ENCODE results near the gene ASB4. TPM values are rescaled to one million over a fixed set of nuclear protein-coding genes. Genes with fewer than 3 reads are reported as not detected.

ASB4 gene
- total RNA-seq, 1 donor from 2014 or later, result not detected

DNA sequence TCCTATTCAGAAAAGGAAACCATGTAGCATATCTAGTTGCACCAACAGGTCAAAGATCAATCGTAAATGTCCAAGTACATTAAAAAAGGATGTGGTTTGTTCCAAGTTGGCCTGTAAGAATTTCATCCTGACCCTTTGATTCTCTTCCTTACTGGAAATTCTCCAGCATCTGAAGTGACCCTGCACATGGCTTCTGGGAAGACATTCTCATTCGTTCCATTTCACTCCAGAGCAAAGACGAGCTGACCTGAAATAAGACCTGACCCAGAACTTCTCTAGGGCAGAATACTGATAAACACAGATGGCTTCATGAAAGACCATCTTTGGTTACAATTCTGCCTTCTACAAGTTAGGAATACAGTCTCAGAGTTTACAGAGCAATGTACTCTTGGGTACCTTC, 39.8 kb downstream of the ASB4 start:
- peaks cover 41% of the 10 kb centered on the region for H3K27me3 Mint-ChIP-seq (ENCODE audit: unreplicated experiment)
- H3K4me3 Mint-ChIP-seq (ENCODE audit: unreplicated experiment), result no peak overlapping the region
- DNase-seq (ENCODE audit: extremely low spot score, unreplicated experiment), result no peak
- H3K4me1 Mint-ChIP-seq (ENCODE audit: unreplicated experiment), result no peaks in the 10 kb centered on the region
- no peak for TF ChIP-seq CTCF (IDR thresholded peaks at IDR 0.05)
- no peaks in the 10 kb centered on the region for H3K36me3 Mint-ChIP-seq (ENCODE audit: unreplicated experiment)
- no peaks in the 10 kb centered on the region for H3K9me3 Mint-ChIP-seq (ENCODE audit: unreplicated experiment)
- no peak overlapping the region for H3K27ac Mint-ChIP-seq (ENCODE audit: unreplicated experiment)

DNA sequence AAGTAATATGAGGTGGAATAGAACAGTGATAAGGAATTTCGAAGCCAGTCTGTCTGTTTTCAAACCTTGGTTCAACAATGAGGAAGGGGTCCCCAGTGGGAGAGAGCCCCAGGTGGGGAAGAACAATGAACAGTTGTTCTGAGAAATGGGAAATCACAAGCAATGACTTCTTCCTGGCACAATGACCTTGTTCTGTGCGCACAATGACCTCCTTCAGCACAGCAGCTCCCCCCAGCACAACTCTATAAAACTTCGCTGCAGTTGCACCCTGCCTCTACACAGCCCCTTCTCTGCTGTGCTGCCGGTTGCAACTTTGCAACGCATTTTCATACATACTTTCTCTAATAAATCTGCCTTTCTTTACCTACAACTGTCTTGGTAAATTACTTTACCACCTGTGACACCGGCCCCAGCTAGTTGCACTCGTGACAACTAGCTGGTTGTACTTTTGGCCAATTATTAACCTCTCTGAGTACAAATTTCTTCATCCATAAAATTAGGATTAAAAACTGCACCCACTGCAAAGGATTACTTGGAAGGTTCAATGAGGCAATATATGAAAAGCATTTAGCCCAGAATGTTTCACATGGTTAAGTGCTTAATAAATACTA, 40.5 kb downstream of the ASB4 start:
- Mint-ChIP-seq H3K9me3 (ENCODE audit: unreplicated experiment) (no peaks in the 10 kb centered on the region), H3K27ac (ENCODE audit: unreplicated experiment) (no peak overlapping the region), H3K36me3 (ENCODE audit: unreplicated experiment) (no peaks in the 10 kb centered on the region), H3K4me3 (ENCODE audit: unreplicated experiment) (no peak overlapping the region), H3K27me3 (ENCODE audit: unreplicated experiment) (peaks cover 35% of the 10 kb centered on the region), H3K4me1 (ENCODE audit: unreplicated experiment) (no peaks in the 10 kb centered on the region)
- no peak for TF ChIP-seq CTCF (IDR thresholded peaks at IDR 0.05)
- no peak for DNase-seq (ENCODE audit: extremely low spot score, unreplicated experiment)

DNA sequence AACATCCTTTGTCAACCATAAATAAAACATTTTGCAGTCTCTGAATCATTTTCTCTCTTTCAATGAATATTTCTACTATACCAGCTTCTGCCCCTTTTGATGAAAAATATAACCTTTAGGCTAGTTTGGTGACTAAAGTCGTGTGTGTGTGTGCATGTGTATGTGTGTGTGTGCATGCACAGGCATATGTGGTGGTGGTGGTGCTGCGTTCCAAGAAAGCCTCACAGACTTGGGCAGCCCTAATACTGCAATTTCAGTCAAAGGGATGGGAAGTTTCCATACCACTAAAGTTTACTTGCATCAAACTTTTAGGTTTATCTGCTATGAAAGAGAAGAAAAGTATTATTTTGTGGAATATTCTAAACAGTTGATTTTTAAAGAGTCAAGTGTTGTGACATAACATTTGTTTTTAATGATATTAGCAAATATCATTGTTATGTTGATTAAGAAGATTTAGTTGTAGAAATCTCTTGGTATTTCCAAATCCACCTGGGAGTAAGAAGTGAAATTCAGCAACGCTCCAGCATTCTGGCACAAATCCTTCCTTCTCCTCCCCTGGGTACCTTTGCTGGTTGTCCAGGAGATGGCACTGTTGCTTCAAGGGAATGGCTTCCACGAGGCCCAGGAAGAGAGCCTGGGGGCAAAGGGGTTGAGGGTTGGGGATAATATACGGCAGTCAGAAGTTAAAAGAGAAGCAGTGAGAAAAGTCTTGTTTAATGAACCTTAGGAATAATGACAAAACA, 41.5 kb downstream of the ASB4 start:
- no peak overlapping the region for H3K27ac Mint-ChIP-seq (ENCODE audit: unreplicated experiment)
- no peaks in the 10 kb centered on the region for H3K9me3 Mint-ChIP-seq (ENCODE audit: unreplicated experiment)
- no peaks in the 10 kb centered on the region for H3K36me3 Mint-ChIP-seq (ENCODE audit: unreplicated experiment)

DNA sequence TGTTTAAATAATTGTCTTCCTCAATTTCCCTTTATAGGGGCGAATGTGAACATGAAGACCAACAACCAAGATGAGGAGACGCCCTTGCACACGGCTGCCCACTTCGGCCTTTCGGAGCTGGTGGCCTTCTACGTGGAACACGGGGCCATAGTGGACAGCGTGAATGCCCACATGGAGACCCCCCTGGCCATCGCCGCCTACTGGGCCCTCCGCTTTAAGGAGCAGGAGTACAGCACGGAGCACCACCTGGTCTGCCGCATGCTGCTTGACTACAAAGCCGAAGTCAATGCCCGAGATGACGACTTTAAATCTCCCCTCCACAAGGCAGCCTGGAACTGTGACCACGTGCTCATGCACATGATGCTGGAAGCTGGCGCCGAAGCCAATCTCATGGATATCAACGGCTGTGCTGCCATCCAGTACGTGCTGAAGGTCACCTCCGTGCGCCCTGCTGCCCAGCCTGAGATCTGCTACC, 42.1 kb downstream of the ASB4 start:
- no peaks in the 10 kb centered on the region for H3K36me3 Mint-ChIP-seq (ENCODE audit: unreplicated experiment)
- H3K4me3 Mint-ChIP-seq (ENCODE audit: unreplicated experiment), result no peak overlapping the region
- no peaks in the 10 kb centered on the region for H3K9me3 Mint-ChIP-seq (ENCODE audit: unreplicated experiment)
- H3K27ac Mint-ChIP-seq (ENCODE audit: unreplicated experiment), result no peak overlapping the region
- DNase-seq (ENCODE audit: extremely low spot score, unreplicated experiment), result no peak
- H3K27me3 Mint-ChIP-seq (ENCODE audit: unreplicated experiment), result peaks cover 28% of the 10 kb centered on the region
- H3K4me1 Mint-ChIP-seq (ENCODE audit: unreplicated experiment), result no peaks in the 10 kb centered on the region
- no peak for TF ChIP-seq CTCF (IDR thresholded peaks at IDR 0.05)

More for the DNA sequence above, 41.5 kb downstream of the ASB4 start:
- TF ChIP-seq CTCF (IDR thresholded peaks at IDR 0.05), result peak; percentile 95
- DNase-seq (ENCODE audit: extremely low spot score, unreplicated experiment), result no peak
- peaks cover 31% of the 10 kb centered on the region for H3K27me3 Mint-ChIP-seq (ENCODE audit: unreplicated experiment)
- H3K4me1 Mint-ChIP-seq (ENCODE audit: unreplicated experiment), result no peaks in the 10 kb centered on the region
- H3K4me3 Mint-ChIP-seq (ENCODE audit: unreplicated experiment), result no peak overlapping the region

DNA sequence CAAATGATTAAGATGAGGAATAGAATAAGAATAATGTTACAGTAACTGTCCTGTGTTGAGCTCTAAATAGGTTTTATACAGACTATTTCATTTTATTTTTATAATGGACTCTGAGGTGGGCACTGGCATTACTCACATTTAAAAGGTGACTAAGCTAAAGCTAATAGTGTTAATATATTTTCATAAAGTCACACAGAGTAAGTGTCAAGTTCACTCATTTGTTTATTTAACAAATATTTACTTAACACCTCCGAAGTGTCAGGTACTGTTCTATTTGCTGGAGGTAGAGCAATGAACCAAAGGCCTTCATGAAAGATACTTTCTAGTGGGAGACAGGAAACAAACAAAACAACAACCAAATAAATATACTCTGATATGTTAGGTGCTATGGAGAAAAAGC, 44.0 kb downstream of the ASB4 start:
- H3K4me1 Mint-ChIP-seq (ENCODE audit: unreplicated experiment), result no peaks in the 10 kb centered on the region
- no peak overlapping the region for H3K27ac Mint-ChIP-seq (ENCODE audit: unreplicated experiment)
- no peak for TF ChIP-seq CTCF (IDR thresholded peaks at IDR 0.05)
- H3K4me3 Mint-ChIP-seq (ENCODE audit: unreplicated experiment), result no peak overlapping the region
- DNase-seq (ENCODE audit: extremely low spot score, unreplicated experiment), result no peak
- H3K9me3 Mint-ChIP-seq (ENCODE audit: unreplicated experiment), result no peaks in the 10 kb centered on the region
- peaks cover 28% of the 10 kb centered on the region for H3K27me3 Mint-ChIP-seq (ENCODE audit: unreplicated experiment)
- H3K36me3 Mint-ChIP-seq (ENCODE audit: unreplicated experiment), result no peaks in the 10 kb centered on the region
